Tibial artery (tissue), 4 donors: Measurements from ENCODE around the gene LOXL3.

Experiments
- DNase-seq, 2 donors: peaks; one replicate each; pipeline ENCODE4 v3.0.0-alpha.2; 2019
- H3K27ac ChIP-seq, 2 donors: fragments of 200-600 bp; sonication (generic) in 1 of 2; 1 replicate in 1 of 2; 2 replicates in 1 of 2; pipeline ENCODE4 v1.5.1; 2018 to 2019; ENCODE audit warnings: mild to moderate bottlenecking in 1 of 2
- H3K27me3 ChIP-seq, 2 donors: fragments of 200-600 bp; sonication (generic) in 1 of 2; one replicate each; pipeline versions ENCODE4 v1.5.1 to v1.6.0; 2016 to 2019
- H3K36me3 ChIP-seq, 3 donors: fragments of 200-600 bp; sonication (generic) in 2 of 3; one replicate each; pipeline ENCODE4 v1.5.1; 2016 to 2019; ENCODE audit warnings: mild to moderate bottlenecking in 2 of 3
- H3K4me1 ChIP-seq, 4 donors: fragments of 200-600 bp; sonication (generic) in 2 of 4; 1 replicate in 3 of 4; 2 replicates in 1 of 4; pipeline ENCODE4 v1.5.1; 2016 to 2019
- H3K4me3 ChIP-seq, 2 donors: fragments of 200-600 bp; sonication (generic) in 1 of 2; 1 replicate in 1 of 2; 2 replicates in 1 of 2; pipeline ENCODE4 v1.5.1; 2018 to 2019; ENCODE audit warnings: mild to moderate bottlenecking in 2 of 2
- H3K9me3 ChIP-seq, 3 donors: fragments of 200-600 bp; sonication (generic) in 1 of 3; one replicate each; pipeline ENCODE4 v1.5.1; 2016 to 2019
- CTCF ChIP-seq, 2 experiments: fragments of 200-600 bp in 1 of 2; fragments of 450-650 bp in 1 of 2; IDR thresholded peaks; one replicate each; pipeline ENCODE4 v1.5.1; 2017 to 2019; ENCODE audit warnings: antibody characterized with exemption in 2 of 2, mild to moderate bottlenecking in 1 of 2, moderate library complexity in 1 of 2
- intact Hi-C: fragments of 100-400 bp; cut with DNase I; formaldehyde crosslinking; loops from one replicate; pipeline ENCODE4 v1.15.0; 2023; ENCODE audit warnings: low total_unique reads

The LOXL3 gene

GRCh38 chr2:74526649-74527230 lies 27.0 kb downstream of the LOXL3 start:
- H3K36me3 ChIP-seq, result peaks cover 21 to 32% (median 21%) of the 10 kb centered on the region in 3 donors
- DNase-seq, result no peak
- no peak for TF ChIP-seq CTCF (IDR thresholded peaks at IDR 0.05)
- H3K9me3 ChIP-seq, result no peaks in the 10 kb centered on the region
- H3K27me3 ChIP-seq, result no peaks in the 10 kb centered on the region
- H3K4me1 ChIP-seq, result peaks cover 0 to 27% (median 24%) of the 10 kb centered on the region in 4 donors
- no peak overlapping the region for H3K27ac ChIP-seq
- intact Hi-C loops, result loop anchor here (5.0 kb wide), 2 partner anchors 44 to 61 kb away; partner anchors contain the start of genes CCDC142 and TTC31
- H3K4me3 ChIP-seq, result no peak overlapping the region

GRCh38 chr2:74525717-74526648 lies 27.8 kb downstream of the LOXL3 start, which contains the start of gene DQX1:
DQX1 (minus strand) TSS chr2:74526231; CDS start chr2:74525729, 502 bp downstream.
- Histone ChIP-seq H3K4me1 (peaks cover 0 to 21% (median 16%) of the 10 kb centered on the region in 4 donors), H3K27ac (no peak within 1 kb of the TSS), H3K4me3 (no peak within 1 kb of the TSS), H3K27me3 (peaks cover 0 to 4% of the 10 kb centered on the region in 2 donors), H3K9me3 (no peaks in the 10 kb centered on the region), H3K36me3 (peaks cover 21 to 32% (median 21%) of the 10 kb centered on the region in 3 donors)
- no peak for DNase-seq
- intact Hi-C loops, result loop anchor here (5.0 kb wide), 2 partner anchors 44 to 61 kb away; partner anchors contain the start of genes CCDC142 and TTC31
- TF ChIP-seq CTCF (IDR thresholded peaks at IDR 0.05), result no peak

DNA sequence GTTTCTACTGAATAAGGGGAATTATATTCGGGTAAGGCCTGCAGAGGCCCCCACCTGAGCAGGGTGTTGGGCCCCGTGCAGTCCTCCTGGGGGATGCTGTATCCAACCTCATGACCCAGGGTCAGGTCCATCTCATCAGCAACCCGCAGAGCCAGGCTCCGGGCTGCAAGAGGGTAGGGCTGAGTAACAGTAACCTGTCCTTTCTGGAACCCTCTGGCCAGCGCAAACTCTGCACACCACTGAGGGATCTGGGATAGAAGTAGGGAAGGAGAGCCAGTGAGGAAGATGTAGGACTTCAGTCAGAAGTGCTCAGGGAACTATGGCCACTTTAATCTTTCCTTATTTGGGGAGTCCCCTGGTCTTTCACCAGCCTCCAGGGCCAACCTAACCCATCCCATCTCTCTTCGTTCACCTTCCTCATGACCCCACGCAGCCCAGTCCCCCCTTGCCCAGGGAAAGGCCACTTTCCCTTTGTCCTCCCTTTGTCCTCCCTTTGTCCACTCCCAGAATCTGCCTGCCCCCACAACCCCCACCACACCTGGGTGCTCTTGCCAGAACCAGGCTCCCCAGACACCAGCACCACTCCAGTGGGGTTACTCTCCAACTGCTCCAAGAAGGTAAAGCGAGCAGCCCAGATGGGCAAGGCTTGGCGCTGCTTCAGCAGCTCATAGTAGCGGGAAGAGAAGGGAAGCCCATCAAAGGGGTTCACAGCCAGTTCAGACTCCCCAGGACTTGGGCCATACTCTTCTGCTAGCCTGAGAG lies 28.6 kb downstream of the LOXL3 start:
- peaks cover 0 to 14% (median 12%) of the 10 kb centered on the region in 4 donors for H3K4me1 ChIP-seq
- no peaks in the 10 kb centered on the region for H3K9me3 ChIP-seq
- peaks cover 0 to 11% of the 10 kb centered on the region in 2 donors for H3K27me3 ChIP-seq
- H3K4me3 ChIP-seq, result no peak overlapping the region
- no peak for TF ChIP-seq CTCF (IDR thresholded peaks at IDR 0.05)
- intact Hi-C loops, result loop anchor here (5.0 kb wide), 2 partner anchors 43 to 62 kb away; partner anchors contain the start of genes CCDC142 and TTC31
- no peak for DNase-seq
- peaks cover 21 to 32% (median 21%) of the 10 kb centered on the region in 3 donors for H3K36me3 ChIP-seq
- H3K27ac ChIP-seq, result no peak overlapping the region

DNA sequence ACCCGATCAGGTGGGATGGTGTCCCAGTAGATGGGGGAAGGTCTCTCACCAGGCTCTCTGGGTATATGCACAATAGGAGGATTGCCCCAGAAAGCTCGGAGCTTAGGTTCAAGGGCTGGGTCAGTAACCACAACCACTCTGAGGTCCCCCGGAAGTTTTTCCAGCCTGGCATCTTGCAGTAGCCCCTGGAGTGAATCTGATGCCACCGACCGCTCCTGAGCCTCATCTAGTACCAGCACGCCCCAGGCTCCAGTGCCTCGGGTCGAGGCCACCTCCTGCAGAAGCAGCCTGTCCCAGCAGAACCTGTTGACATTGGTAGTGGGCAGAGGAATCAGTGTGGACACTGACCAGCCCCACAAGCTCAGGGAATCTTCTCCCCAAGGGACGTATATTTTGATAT lies 29.7 kb downstream of the LOXL3 start:
- Histone ChIP-seq H3K4me1 (peaks cover 0 to 14% (median 11%) of the 10 kb centered on the region in 4 donors), H3K27ac (no peak overlapping the region), H3K4me3 (no peak overlapping the region), H3K9me3 (no peaks in the 10 kb centered on the region), H3K36me3 (peaks cover 21 to 32% (median 21%) of the 10 kb centered on the region in 3 donors), H3K27me3 (peaks cover 0 to 22% of the 10 kb centered on the region in 2 donors)
- DNase-seq, result no peak
- no peak for TF ChIP-seq CTCF (IDR thresholded peaks at IDR 0.05)
- intact Hi-C loops, result no loop called here

GRCh38 chr2:74522516-74522915 lies 31.2 kb downstream of the LOXL3 start:
- Histone ChIP-seq H3K36me3 (peaks cover 15 to 23% (median 18%) of the 10 kb centered on the region in 3 donors), H3K4me3 (no peak overlapping the region), H3K9me3 (no peaks in the 10 kb centered on the region), H3K27ac (no peak overlapping the region), H3K4me1 (no peaks in the 10 kb centered on the region), H3K27me3 (peaks cover 3 to 37% of the 10 kb centered on the region in 2 donors)
- intact Hi-C loops, result no loop called here
- TF ChIP-seq CTCF (IDR thresholded peaks at IDR 0.05), result no peak
- DNase-seq, result no peak
